Embryonic facial prominence (tissue), 1 donor: ENCODE results near the gene SLC34A2.
"Not testable (repeated sequence)": the region's sequence is repeated elsewhere in the genome, so short reads cannot be mapped to it uniquely, and the experiment has no call there.

Source experiments
- DNase-seq: peaks from one replicate; pipeline ENCODE4 v3.0.0-alpha.2; 2016; ENCODE audit errors: extremely low spot score

The SLC34A2 gene

GRCh38 chr4:25661441-25661840 lies 5.8 kb downstream of the SLC34A2 start:
- DNase-seq, result not testable (repeated sequence)

GRCh38 chr4:25662306-25662705 lies 6.7 kb downstream of the SLC34A2 start:
- DNase-seq, result no peak

- DNase-seq, result no peak
Measured at GRCh38 chr4:25663781-25664180, 8.1 kb downstream of the SLC34A2 start.

GRCh38 chr4:25666031-25666630 lies 10.5 kb downstream of the SLC34A2 start:
- no peak for DNase-seq

GRCh38 chr4:25667931-25668557 lies 12.4 kb downstream of the SLC34A2 start:
- no peak for DNase-seq

GRCh38 chr4:25670991-25671390 lies 15.3 kb downstream of the SLC34A2 start:
- DNase-seq, result no peak

- DNase-seq, result no peak
Measured at GRCh38 chr4:25672756-25673155, 17.1 kb downstream of the SLC34A2 start.

GRCh38 chr4:25674386-25674785 lies 18.7 kb downstream of the SLC34A2 start:
- DNase-seq, result no peak

- no peak for DNase-seq
Measured at GRCh38 chr4:25676221-25676620, 20.6 kb downstream of the SLC34A2 start.

GRCh38 chr4:25677157-25677556 lies 21.5 kb downstream of the SLC34A2 start:
- no peak for DNase-seq

- DNase-seq, result no peak
Measured at GRCh38 chr4:25677943-25678342, 22.3 kb downstream of the SLC34A2 start.

GRCh38 chr4:25687773-25688172 lies 32.1 kb downstream of the SLC34A2 start:
- DNase-seq, result no peak

GRCh38 chr4:25694466-25694865 lies 38.8 kb downstream of the SLC34A2 start:
- no peak for DNase-seq

GRCh38 chr4:25696409-25696808 lies 40.8 kb downstream of the SLC34A2 start:
- DNase-seq, result no peak

GRCh38 chr4:25697516-25697915 lies 41.9 kb downstream of the SLC34A2 start:
- no peak for DNase-seq

- DNase-seq, result no peak
Measured at GRCh38 chr4:25700661-25701060, 45.0 kb downstream of the SLC34A2 start.

GRCh38 chr4:25702848-25703247 lies 47.2 kb downstream of the SLC34A2 start:
- no peak for DNase-seq

- DNase-seq, result no peak
Measured at GRCh38 chr4:25703731-25704388, 48.2 kb downstream of the SLC34A2 start.

- no peak for DNase-seq
Measured at GRCh38 chr4:25704516-25704915, 48.9 kb downstream of the SLC34A2 start.

- no peak for DNase-seq
Measured at GRCh38 chr4:25710637-25711036, 55.0 kb downstream of the SLC34A2 start.

GRCh38 chr4:25712611-25713010 lies 57.0 kb downstream of the SLC34A2 start:
- DNase-seq, result no peak

- no peak for DNase-seq
Measured at GRCh38 chr4:25713812-25714211, 58.2 kb downstream of the SLC34A2 start.

- no peak for DNase-seq
Measured at GRCh38 chr4:25722964-25723363, 67.3 kb downstream of the SLC34A2 start.
